Hepatocyte (in vitro differentiated cells): Measurements from ENCODE around the gene COQ8B.

Experiments used
- CTCF ChIP-seq: fragments of 200-600 bp; sonication (generic); IDR thresholded peaks from 2 replicates; pipeline ENCODE4 v1.5.1; 2016; ENCODE audit warnings: antibody characterized with exemption, mild to moderate bottlenecking; ENCODE audit not compliant: poor library complexity
- EZH2 ChIP-seq: fragments of 200-600 bp; sonication (generic); IDR thresholded peaks from 2 replicates; pipeline ENCODE4 v1.6.1; 2016; ENCODE audit warnings: antibody characterized with exemption, mild to moderate bottlenecking, borderline replicate concordance

GRCh38 chr19:40689339-40690049, 27.2 kb downstream of the COQ8B start:
- no peak for TF ChIP-seq EZH2
- no peak for TF ChIP-seq CTCF
